Limb (tissue), 2 donors: Measurements from ENCODE around the gene TIMM29.

Experiments
- DNase-seq, 2 donors: peaks; one replicate each; pipeline ENCODE4 v3.0.0-alpha.2; 2016; ENCODE audit errors: extremely low spot score in 2 of 2

TIMM29 gene

DNA sequence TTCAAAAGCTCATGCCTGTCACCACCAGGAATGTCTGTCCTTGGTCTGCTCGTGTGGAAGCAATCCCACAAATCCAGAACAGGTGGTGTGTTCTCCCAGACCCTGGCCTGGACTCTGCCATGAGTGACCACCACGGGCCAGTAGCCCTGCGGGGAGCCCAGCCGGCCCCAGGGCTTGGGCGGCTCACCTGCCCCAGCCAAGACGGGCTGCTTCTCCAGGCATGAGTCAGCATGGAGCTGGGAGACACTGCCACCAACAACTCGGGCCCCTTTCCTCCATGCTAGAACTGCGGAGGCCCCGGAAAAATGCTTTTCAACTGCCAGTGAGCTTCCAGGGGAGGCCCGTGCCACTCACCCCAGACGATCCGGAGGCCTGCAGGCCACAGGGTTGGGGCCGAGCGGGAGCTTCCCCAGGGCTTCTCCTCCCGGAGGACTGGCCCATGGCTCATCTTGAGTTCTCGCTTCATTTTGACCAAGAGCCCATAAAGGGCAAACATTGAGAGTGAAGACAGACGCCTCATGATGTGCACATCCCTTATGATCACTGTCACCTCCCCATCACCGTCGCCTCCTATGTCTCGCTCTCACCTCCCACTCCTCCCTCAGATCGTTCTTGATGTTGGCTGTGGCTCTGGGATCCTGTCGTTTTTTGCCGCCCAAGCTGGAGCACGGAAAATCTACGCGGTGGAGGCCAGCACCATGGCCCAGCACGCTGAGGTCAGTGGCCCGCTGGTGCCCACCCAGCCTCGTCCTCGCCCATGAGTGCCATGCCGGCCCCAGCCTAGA, 16.8 kb upstream of the TIMM29 start:
- no peak for DNase-seq

- no peak for DNase-seq
Observed at GRCh38 chr19:10912619-10913018, 16.0 kb upstream of the TIMM29 start.

DNA sequence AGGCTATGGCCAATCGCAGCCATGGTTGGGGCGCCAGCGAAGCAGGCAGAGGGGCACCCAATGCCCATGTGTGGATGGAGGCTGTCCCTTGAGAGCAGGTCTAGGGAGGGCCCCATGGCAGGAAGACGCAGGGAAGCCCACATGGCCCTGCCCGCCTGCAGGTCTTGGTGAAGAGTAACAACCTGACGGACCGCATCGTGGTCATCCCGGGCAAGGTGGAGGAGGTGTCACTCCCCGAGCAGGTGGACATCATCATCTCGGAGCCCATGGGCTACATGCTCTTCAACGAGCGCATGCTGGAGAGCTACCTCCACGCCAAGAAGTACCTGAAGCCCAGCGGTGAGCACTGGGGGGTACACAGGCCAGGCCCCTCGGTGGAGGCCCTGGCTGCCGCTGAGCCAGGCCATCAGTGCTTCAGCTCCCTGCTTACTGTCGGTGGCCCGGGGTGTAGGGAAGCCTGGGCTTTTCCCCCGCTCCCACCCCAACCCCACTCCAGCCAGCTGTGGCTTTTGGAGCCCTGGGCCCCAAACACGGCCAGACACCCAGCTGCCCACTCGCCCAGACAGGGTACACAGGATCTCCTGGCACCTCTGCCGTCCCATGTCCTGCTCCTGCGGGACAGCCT, 14.8 kb upstream of the TIMM29 start:
- no peak for DNase-seq

DNA sequence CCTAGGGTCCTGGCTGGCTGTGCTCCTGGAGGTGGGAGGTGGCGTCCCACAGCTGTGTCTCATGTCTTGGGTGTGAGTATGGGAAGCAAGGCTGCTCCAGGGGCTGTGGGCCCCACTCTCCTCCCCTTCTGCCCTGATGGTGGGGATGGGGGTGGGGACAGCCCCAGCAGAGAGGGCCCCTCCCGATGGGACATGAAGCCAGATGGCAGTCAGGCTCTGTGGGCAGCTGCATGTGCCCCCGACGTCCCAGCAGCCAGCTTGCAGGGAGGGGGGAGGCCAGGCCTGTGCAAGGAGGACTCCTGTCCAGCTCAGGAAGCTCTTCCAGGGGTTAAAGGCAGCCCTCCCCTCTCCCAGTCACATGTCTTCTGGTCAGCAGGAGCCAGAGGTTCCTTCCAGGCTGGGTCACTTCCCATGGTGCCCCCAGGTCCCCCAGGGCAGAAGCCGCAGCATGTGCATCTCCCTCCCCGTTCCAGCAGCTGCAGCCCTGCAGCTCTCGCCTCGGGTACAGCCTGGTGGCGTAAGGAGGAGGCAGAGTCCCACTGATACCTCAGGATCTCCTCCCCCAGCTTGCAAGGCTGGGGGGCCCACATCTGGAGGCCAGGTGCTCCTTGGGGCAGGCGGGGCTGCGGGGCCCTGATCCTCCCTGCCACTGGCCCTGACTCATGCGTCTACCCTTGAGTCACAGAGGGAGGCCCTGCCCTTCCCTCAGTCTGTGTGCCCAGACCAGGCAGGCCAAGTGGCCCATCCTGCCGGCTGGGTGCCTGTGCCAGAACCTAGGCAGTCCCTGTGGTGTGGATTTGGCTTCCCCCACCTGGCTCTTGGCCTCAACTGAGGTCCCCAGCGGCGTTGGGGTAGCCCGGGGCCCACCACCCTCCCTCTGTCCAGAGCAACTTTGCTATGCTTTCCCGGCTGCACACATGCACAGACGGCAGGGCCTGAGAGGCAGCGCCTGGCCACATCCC, 13.2 kb upstream of the TIMM29 start:
- DNase-seq, result peak in 1 of 2 donors; percentile 18

- no peak for DNase-seq
Observed at GRCh38 chr19:10916602-10917001, 12.0 kb upstream of the TIMM29 start.

DNA sequence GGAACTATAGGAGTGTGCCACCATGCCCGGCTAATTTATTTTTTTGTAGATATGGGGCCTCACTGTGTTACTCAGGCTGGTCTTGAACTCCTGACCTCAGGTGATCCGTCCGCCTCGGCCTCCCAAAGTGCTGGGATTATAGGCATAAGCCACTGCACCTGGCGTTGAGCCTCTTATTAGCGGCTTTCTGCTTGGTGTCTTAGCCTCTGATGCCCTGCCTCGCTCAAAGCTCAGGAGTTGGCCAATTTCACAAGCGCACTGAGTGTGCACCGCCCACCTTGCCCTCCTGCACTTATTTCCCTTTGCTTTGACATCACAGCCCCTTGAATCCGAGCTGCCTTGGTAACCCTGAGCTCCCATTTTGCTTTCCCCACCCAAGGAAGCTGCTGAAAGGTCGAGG, 10.3 kb upstream of the TIMM29 start:
- no peak for DNase-seq

GRCh38 chr19:10919352-10920287, 9.0 kb upstream of the TIMM29 start:
- DNase-seq, result no peak

- DNase-seq, result no peak
Observed at GRCh38 chr19:10920288-10920655, 8.3 kb upstream of the TIMM29 start.

DNA sequence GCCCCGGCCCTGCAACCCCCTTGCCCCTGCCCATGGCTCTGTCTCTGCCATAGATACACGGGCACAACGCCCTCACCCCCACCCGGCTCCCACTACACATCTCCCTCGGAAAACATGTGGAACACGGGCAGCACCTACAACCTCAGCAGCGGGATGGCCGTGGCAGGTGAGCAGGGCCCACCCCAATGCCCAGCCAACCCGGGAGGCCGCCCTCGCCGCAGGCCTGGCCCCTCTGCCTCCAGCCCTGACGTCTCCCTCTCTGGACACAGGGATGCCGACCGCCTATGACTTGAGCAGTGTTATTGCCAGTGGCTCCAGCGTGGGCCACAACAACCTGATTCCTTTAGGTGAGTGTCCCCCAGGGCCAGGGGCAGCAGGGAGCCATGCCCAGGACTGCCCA, 7.8 kb upstream of the TIMM29 start:
- no peak for DNase-seq

- DNase-seq, result no peak
Observed at GRCh38 chr19:10921199-10921909, 7.3 kb upstream of the TIMM29 start.

DNA sequence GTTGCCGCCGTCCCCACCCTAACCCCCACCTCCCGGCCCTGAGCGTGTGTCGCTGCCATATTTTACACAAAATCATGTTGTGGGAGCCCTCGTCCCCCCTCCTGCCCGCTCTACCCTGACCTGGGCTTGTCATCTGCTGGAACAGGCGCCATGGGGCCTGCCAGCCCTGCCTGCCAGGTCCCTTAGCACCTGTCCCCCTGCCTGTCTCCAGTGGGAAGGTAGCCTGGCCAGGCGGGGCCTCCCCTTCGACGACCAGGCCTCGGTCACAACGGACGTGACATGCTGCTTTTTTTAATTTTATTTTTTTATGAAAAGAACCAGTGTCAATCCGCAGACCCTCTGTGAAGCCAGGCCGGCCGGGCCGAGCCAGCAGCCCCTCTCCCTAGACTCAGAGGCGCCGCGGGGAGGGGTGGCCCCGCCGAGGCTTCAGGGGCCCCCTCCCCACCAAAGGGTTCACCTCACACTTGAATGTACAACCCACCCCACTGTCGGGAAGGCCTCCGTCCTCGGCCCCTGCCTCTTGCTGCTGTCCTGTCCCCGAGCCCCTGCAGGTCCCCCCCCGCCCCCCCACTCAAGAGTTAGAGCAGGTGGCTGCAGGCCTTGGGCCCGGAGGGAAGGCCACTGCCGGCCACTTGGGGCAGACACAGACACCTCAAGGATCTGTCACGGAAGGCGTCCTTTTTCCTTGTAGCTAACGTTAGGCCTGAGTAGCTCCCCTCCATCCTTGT, 6.5 kb upstream of the TIMM29 start:
- no peak for DNase-seq

DNA sequence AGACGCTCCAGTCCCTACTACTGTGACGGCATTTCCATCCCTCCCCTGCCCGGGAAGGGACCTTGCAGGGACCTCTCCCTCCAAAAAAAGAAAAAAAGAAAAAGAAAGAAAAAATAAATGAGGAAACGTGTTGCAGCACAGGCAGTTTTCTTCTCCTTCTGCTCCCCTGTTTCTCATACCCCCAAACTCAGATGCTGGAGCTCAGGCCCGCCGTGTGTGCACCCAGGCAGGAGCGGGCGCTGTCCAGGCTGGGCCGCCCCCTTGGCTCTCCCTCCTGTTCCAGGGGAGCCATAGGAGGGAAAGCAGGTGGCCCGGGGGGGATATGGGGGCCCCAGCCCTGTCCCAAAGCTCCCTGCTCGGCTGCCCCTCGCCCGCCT, 6.0 kb upstream of the TIMM29 start:
- no peak for DNase-seq

GRCh38 chr19:10923260-10924112, 5.1 kb upstream of the TIMM29 start:
- DNase-seq, result no peak

GRCh38 chr19:10924597-10924996, 4.0 kb upstream of the TIMM29 start:
- DNase-seq, result no peak

DNA sequence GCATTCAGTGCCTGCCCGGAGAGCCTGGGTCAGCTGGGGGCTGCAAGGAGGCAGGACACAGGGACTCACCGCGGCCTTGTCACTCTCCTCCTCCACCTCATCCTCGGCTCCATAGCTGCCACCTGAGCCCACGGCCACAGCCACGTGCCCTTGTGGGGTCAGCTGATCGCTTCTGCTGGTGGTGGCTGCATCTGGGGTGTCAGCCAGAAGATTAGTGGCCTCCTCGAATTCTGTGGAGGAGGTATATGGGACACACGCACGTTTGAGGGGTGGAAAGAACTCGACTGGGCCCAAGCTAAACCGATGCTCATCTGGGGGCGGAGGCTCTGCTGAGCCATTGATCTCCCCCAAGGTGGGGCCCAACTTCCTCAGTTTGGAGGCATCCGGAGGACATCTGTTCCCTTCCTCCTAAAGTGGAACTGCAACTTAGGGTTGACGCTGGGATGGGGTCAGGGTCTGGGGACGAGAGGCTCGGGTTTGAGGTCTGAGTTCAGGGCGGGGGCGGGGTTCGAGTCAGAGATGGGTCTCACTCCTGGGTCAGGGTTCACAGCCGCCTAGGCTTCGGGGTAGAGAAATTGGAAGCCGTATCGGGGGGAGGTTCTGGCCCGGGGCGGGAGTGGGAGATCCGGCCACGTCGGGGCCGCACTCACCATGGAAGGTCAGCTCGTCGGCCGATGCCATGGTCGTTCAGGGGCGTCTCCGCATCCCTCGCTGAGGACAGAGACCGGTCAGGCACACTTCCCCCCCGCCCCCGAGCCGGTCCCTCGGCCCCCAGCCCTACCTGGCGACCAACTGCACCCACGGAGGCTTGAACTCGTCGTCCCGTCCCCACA, 665 bp upstream of the TIMM29 start:
- no peak for DNase-seq

DNA sequence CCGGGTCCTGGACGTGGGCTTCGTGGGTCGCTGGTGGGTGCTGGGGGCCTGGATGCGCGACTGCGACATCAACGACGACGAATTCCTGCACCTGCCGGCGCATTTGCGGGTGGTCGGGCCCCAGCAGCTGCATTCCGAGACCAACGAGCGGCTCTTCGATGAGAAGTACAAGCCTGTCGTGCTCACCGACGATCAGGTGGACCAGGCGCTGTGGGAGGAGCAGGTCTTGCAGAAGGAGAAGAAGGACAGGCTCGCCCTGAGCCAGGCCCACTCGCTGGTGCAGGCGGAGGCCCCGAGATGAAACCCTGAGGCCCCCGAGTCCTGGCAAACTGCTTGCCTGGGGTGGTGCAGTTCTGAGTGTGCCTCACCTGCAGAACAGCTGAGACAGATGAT, 787 bp downstream of the TIMM29 start:
- DNase-seq, result no peak

- DNase-seq, result no peak
Observed at GRCh38 chr19:10935371-10936059, 6.9 kb downstream of the TIMM29 start.
